ENCODE results near the gene HK3.

DNA sequence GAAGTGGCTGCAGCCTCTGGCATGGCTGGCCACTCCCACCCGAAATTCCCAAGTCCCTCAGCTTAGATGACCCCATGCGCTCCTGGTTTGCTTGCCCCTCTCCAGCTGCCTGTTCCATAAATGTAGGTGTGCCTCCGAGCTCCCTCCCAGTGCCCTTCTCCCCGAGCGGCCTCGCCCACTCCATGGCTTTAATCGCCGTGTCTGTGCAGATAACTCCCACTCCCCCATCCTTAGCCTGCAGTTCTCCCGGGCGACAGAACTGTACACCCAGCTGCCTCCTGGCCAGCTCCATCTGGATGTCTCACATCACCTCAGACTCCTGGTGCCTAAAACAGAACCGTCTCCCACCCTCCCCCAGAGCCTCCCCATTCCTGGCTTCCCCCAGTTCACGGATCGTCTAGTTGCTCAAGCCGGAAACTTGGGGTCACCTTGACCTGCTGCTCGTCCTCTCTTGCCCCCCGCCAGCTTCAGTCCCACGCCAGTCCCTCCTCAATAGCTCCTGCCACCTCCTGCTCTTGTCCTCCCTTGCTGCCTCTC is 24.1 kb downstream of the HK3 start:
- TF ChIP-seq, protein P1, sequence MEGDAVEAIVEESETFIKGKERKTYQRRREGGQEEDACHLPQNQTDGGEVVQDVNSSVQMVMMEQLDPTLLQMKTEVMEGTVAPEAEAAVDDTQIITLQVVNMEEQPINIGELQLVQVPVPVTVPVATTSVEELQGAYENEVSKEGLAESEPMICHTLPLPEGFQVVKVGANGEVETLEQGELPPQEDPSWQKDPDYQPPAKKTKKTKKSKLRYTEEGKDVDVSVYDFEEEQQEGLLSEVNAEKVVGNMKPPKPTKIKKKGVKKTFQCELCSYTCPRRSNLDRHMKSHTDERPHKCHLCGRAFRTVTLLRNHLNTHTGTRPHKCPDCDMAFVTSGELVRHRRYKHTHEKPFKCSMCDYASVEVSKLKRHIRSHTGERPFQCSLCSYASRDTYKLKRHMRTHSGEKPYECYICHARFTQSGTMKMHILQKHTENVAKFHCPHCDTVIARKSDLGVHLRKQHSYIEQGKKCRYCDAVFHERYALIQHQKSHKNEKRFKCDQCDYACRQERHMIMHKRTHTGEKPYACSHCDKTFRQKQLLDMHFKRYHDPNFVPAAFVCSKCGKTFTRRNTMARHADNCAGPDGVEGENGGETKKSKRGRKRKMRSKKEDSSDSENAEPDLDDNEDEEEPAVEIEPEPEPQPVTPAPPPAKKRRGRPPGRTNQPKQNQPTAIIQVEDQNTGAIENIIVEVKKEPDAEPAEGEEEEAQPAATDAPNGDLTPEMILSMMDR (IDR thresholded peaks at IDR 0.05), result no peak
- TF ChIP-seq POLR2A (IDR thresholded peaks at IDR 0.05), result no peak
- TF ChIP-seq POLR2AphosphoS5 (IDR thresholded peaks at IDR 0.05), result no peak

All from prostate gland (tissue), 2 donors.